ENCODE results near the gene LAPTM5.

- no peak for TF ChIP-seq ZNF350 (tag by site-specific recombination; IDR thresholded peaks at IDR 0.05)
- no peak for TF ChIP-seq YY1 (tag by site-specific recombination; IDR thresholded peaks at IDR 0.05)
- TF ChIP-seq GLIS1 (tag by site-specific recombination; IDR thresholded peaks at IDR 0.05): no peak
- TF ChIP-seq CTCF (tag by site-specific recombination; IDR thresholded peaks at IDR 0.05): no peak
- no peak for TF ChIP-seq KLF10 (tag by site-specific recombination; IDR thresholded peaks at IDR 0.05)
- TF ChIP-seq KLF1 (tag by site-specific recombination; IDR thresholded peaks at IDR 0.05): no peak
- TF ChIP-seq ZNF623 (tag by site-specific recombination; IDR thresholded peaks at IDR 0.05): no peak
- no peak for TF ChIP-seq REPIN1 (tag by site-specific recombination; IDR thresholded peaks at IDR 0.05; ENCODE audit: low read depth)
- no peak for TF ChIP-seq OSR2 (tag by site-specific recombination; IDR thresholded peaks at IDR 0.05)
Observed at GRCh38 chr1:30754684-30755171, 2.8 kb downstream of the LAPTM5 start.

All from HEK293 (cell line).